GM12878 (cell line): ENCODE data around the gene TPRG1. TPM values are rescaled to one million over a fixed set of nuclear protein-coding genes. Genes with fewer than 3 reads are reported as not detected.

Experiments used
- ATAC-seq: fragments of 200-7000 bp; cut with Tn5 transposase; 3 replicates; pipeline ENCODE4 v1.9.1; 2020; ENCODE audit warnings: mild to moderate bottlenecking, moderate library complexity
- BruUV-seq: library from RNA; stranded (reverse); fragments of 400-500 nt; replicated peaks from 2 replicates; lab custom pipeline; 2021; lab: Mats Ljungman, UMichigan
- CTCF ChIA-PET: fragments of 300-600 bp; sonication (Branson Sonifier 250); formaldehyde crosslinking; extraction: SDS; loops from one replicate; lab custom pipeline; 2021; ENCODE audit warnings: inconsistent platforms; lab: Yijun Ruan, JAX
- POLR2A ChIA-PET: fragments of 350-600 bp; formaldehyde crosslinking; extraction: SDS; loops from one replicate; lab custom pipeline; 2021; ENCODE audit warnings: inconsistent platforms; lab: Charles Lee
- RAD21 ChIA-PET: fragments of 300-600 bp; sonication (Branson Sonifier 250); formaldehyde crosslinking; loops from one replicate; lab custom pipeline; 2023; ENCODE audit warnings: antibody characterized with exemption; ENCODE audit not compliant: unreplicated experiment; lab: Charles Lee
- SMC1A ChIA-PET: fragments of 300-600 bp; sonication (Branson Sonifier 250); formaldehyde crosslinking; loops from one replicate; lab custom pipeline; 2023; ENCODE audit not compliant: unreplicated experiment, uncharacterized antibody; lab: Charles Lee
- DNase-seq: peaks from one replicate; pipeline ENCODE4 v3.0.0-alpha.2; 2011; ENCODE audit warnings: low read depth, low spot score
- FAIRE-seq: peaks from 3 replicates; lab custom pipeline; 2011; peaks lifted over from hg19 to GRCh38; lab: Jason Lieb, UNC
- H2AFZ ChIP-seq: 2 replicates; pipeline ENCODE4 v1.6.0; 2011; ENCODE audit warnings: low read depth, low read length, control low read depth; ENCODE audit not compliant: control insufficient read depth
- H3K27ac ChIP-seq: 2 replicates; pipeline ENCODE4 v1.5.1; 2011; ENCODE audit warnings: control low read depth; ENCODE audit not compliant: control insufficient read depth, insufficient read depth
- H3K27me3 ChIP-seq, 2 experiments: replicated peaks in 1 of 2; 2 replicates each; pipeline versions ENCODE4 v1.6.0 to v1.6.1; 2011; ENCODE audit warnings: low read length in 1 of 2; ENCODE audit not compliant: control insufficient read depth in 2 of 2, insufficient read depth in 2 of 2
- H3K36me3 ChIP-seq, 2 experiments: 2 replicates each; pipeline ENCODE4 v1.5.1; 2011; ENCODE audit warnings: low read length in 1 of 2; ENCODE audit not compliant: control insufficient read depth in 2 of 2, insufficient read depth in 2 of 2
- H3K4me1 ChIP-seq: 2 replicates; pipeline ENCODE4 v1.6.1; 2011; ENCODE audit warnings: mild to moderate bottlenecking, low read length, moderate library complexity, mixed read lengths; ENCODE audit not compliant: control insufficient read depth, insufficient read depth
- H3K4me2 ChIP-seq: 2 replicates; pipeline ENCODE4 v1.6.0; 2011; ENCODE audit warnings: control low read depth; ENCODE audit not compliant: control insufficient read depth, insufficient read depth
- H3K4me3 ChIP-seq: fragments of 200-600 bp; sonication (generic); 2 replicates; pipeline ENCODE4 v1.5.1; 2016
- H3K79me2 ChIP-seq: 2 replicates; pipeline ENCODE4 v1.6.0; 2011; ENCODE audit warnings: low read length; ENCODE audit not compliant: control insufficient read depth, insufficient read depth
- H3K9ac ChIP-seq: 2 replicates; pipeline ENCODE4 v1.8.0; 2011; ENCODE audit warnings: low read length, control low read depth, mixed read lengths; ENCODE audit not compliant: control insufficient read depth, insufficient read depth
- H3K9me3 ChIP-seq: replicated peaks from 3 replicates; pipeline ENCODE4 v1.5.1; 2011; ENCODE audit warnings: mild to moderate bottlenecking, low read length; ENCODE audit not compliant: control insufficient read depth, insufficient read depth
- H4K20me1 ChIP-seq: 2 replicates; pipeline ENCODE4 v1.6.0; 2011; ENCODE audit not compliant: control insufficient read depth, insufficient read depth
- BACH1 ChIP-seq: fragments of 450-650 bp; IDR thresholded peaks from 2 replicates; pipeline ENCODE4 v1.6.1; 2017; ENCODE audit warnings: mild to moderate bottlenecking, borderline replicate concordance
- BCL3 ChIP-seq: IDR thresholded peaks from 2 replicates; pipeline ENCODE4 v1.6.1; 2011; ENCODE audit warnings: borderline replicate concordance, low read depth, mild to moderate bottlenecking, moderate library complexity, low read length; ENCODE audit not compliant: insufficient read depth, poor library complexity, severe bottlenecking
- CREB1 ChIP-seq: IDR thresholded peaks from 2 replicates; pipeline ENCODE4 v1.6.1; 2012; ENCODE audit warnings: low read depth, mild to moderate bottlenecking, inconsistent platforms
- ETV6 ChIP-seq, 2 experiments: fragments of 450-650 bp in 1 of 2; IDR thresholded peaks in 1 of 2; conservative IDR thresholded peaks in 1 of 2; 2 replicates each; pipeline ENCODE4 v1.6.1; 2014; ENCODE audit warnings: antibody characterized with exemption in 1 of 2, borderline replicate concordance in 1 of 2, low read depth in 1 of 2, mild to moderate bottlenecking in 1 of 2, moderate library complexity in 1 of 2
- FOS ChIP-seq: IDR thresholded peaks from 3 replicates; pipeline ENCODE4 v1.6.1; 2011; ENCODE audit warnings: borderline replicate concordance; ENCODE audit not compliant: insufficient read length; ENCODE audit errors: extremely low read depth
- MLLT1 ChIP-seq: fragments of 450-650 bp; IDR thresholded peaks from 2 replicates; pipeline ENCODE4 v1.6.1; 2016; ENCODE audit warnings: mild to moderate bottlenecking
- PBX3 ChIP-seq: IDR thresholded peaks from 2 replicates; pipeline ENCODE4 v1.6.1; 2011; ENCODE audit warnings: mild to moderate bottlenecking, low read depth, low read length, moderate library complexity; ENCODE audit not compliant: insufficient replicate concordance
- PML ChIP-seq: IDR thresholded peaks from 2 replicates; pipeline ENCODE4 v1.6.1; 2012; ENCODE audit warnings: low read length, inconsistent platforms
- RAD21 ChIP-seq: IDR thresholded peaks from 2 replicates; pipeline ENCODE4 v1.6.1; 2011; ENCODE audit warnings: mild to moderate bottlenecking, low read depth, low read length, moderate library complexity; ENCODE audit not compliant: insufficient read depth
- TBL1XR1 ChIP-seq: IDR thresholded peaks from 2 replicates; pipeline ENCODE4 v1.6.1; 2012; ENCODE audit warnings: low read depth, low read length, improper control_type of control experiment
- USF2 ChIP-seq: IDR thresholded peaks from 2 replicates; pipeline ENCODE4 v1.6.1; 2011; ENCODE audit warnings: low read depth, low read length, improper control_type of control experiment, borderline replicate concordance
- ZNF207 ChIP-seq: fragments of 450-650 bp; IDR thresholded peaks from 2 replicates; pipeline ENCODE4 v1.6.1; 2014; ENCODE audit warnings: antibody characterized with exemption, mild to moderate bottlenecking, borderline replicate concordance
- ZNF274 ChIP-seq: IDR thresholded peaks from one replicate; pipeline ENCODE4 v1.8.0; 2011; ENCODE audit not compliant: insufficient read length, insufficient read depth
- WGBS: methylation state at CpG from one replicate; pipeline ENCODE4 v1.1.6; 2016; ENCODE audit warnings: low lambda C conversion rate; ENCODE audit not compliant: insufficient replicate concordance, insufficient coverage; ENCODE audit errors: missing lambda C conversion rate; 5-methylcytosine and 5-hydroxymethylcytosine counted together
- in situ Hi-C: fragments of 300-500 bp; cut with MboI; formaldehyde crosslinking; loops from 9 replicates; pipeline ENCODE4 v1.14.3; 2018; ENCODE audit warnings: mixed read lengths
- intact Hi-C: fragments of 100-400 bp; cut with micrococcal nuclease; formaldehyde crosslinking; loops from one replicate; pipeline ENCODE4 v1.14.2; 2022; ENCODE audit not compliant: unreplicated experiment
- polyA plus RNA-seq, 11 experiments: library from polyadenylated mRNA; depleted of rRNA in 4 of 11; unstranded in 6 of 11; stranded (reverse) in 5 of 11; fragments of >200 nt; fragmentation: Nextera tagmentation in 4 of 11; fragmentation: Illumina TruSeq in 1 of 11; extraction: Ambion mirVana in 4 of 11; extraction: Trizol in 1 of 11; gene quantifications; 1 replicate in 1 of 11; 2 replicates in 10 of 11; pipeline versions ENCODE4 v1.2.1 to v1.2.3, GENCODE V29; 2011 to 2016; ENCODE audit warnings: inconsistent platforms in 2 of 11, missing spikeins in 2 of 11, low read depth in 1 of 11
- total RNA-seq, 4 experiments: library from RNA; depleted of rRNA in 3 of 4; stranded (reverse); fragments of >200 nt in 3 of 4; fragmentation: Illumina TruSeq in 1 of 4; extraction: Trizol in 1 of 4; gene quantifications; 2 replicates each; pipeline versions ENCODE4 v1.2.1 to v1.2.3, GENCODE V29; 2013 to 2021

TPRG1 gene
- total and polyA plus RNA-seq, 10 of the 15 experiments (the other 5 are each of a cell fraction or from before 2014, with no cell fraction given) = 0.26 to 30.7 (median 3.6) TPM

- no TSS peak for BruUV-seq
- RAD21 ChIA-PET = no interaction called here
- intact Hi-C loops = no loop called here
Measured at GRCh38 chr3:189258261-189258660, 86.5 kb downstream of the TPRG1 start.

More at GRCh38 chr3:189258261-189258660, 86.5 kb downstream of the TPRG1 start:
- H3K4me2 ChIP-seq = no peak overlapping the region
- H3K9me3 ChIP-seq = no peaks in the 10 kb centered on the region
- ChIA-PET CTCF (interaction anchor here (0.6 to 1.1 kb wide), 2 partner anchors 10 to 917 kb away, joined by 3 read pairs; no protein-coding TSS in a partner anchor), SMC1A (interaction anchor here (1.7 kb wide), 1 partner anchor 11 kb away, joined by 5 read pairs; no protein-coding TSS in a partner anchor), POLR2A (no interaction called here)
- 60% methylated on average over 3 of the region's 3 CpGs for WGBS
- no peak overlapping the region for H3K27ac ChIP-seq
- TF ChIP-seq TBL1XR1 = no peak
- TF ChIP-seq CREB1 = no peak
- TF ChIP-seq ZNF207 = no peak
- TF ChIP-seq USF2 = no peak
- TF ChIP-seq BCL3 = no peak
- no peak for TF ChIP-seq PBX3
- TF ChIP-seq FOS = no peak
- no peak for TF ChIP-seq ZNF274
- TF ChIP-seq ETV6 (conservative IDR thresholded peaks at IDR 0.05 in 1 of 2, IDR thresholded peaks at IDR 0.05 in 1 of 2; ENCODE audit: borderline replicate concordance in 1 of 2, low read depth in 1 of 2) = no peak
- no peak for TF ChIP-seq BACH1
- TF ChIP-seq MLLT1 = no peak
- no peak for TF ChIP-seq RAD21
- no peak for TF ChIP-seq PML
- no peaks in the 10 kb centered on the region for H3K79me2 ChIP-seq
- no peak overlapping the region for H3K9ac ChIP-seq
- H3K4me1 ChIP-seq = no peaks in the 10 kb centered on the region; the same call in 1 of the 2 replicates
- DNase-seq (no peak), ATAC-seq (no peak), FAIRE-seq (no peak)
- H3K4me3 ChIP-seq = no peak overlapping the region
- H4K20me1 ChIP-seq = no peaks in the 10 kb centered on the region
- H3K27me3 ChIP-seq = no peaks in the 10 kb centered on the region
- no peak overlapping the region for H2AFZ ChIP-seq
- H3K36me3 ChIP-seq = no peaks in the 10 kb centered on the region
- in situ Hi-C loops = no loop called here
